Stimulated activated CD4-positive, alpha-beta T cell treated with anti-CD3 and anti-CD28 coated beads, Interleukin-4, amount 100 ng/mL, for 4 hours (primary cell): ENCODE results near the gene CTNNA3.

ENCODE experiments used
- DNase-seq, 2 experiments: peaks; one replicate each; pipeline ENCODE4 v3.0.0-alpha.2; 2020

Gene CTNNA3

GRCh38 chr10:67308912-67309311 lies 387.1 kb downstream of the CTNNA3 start:
- no peak for DNase-seq

- DNase-seq: no peak
Measured at GRCh38 chr10:67306588-67307205, 389.3 kb downstream of the CTNNA3 start.

- no peak for DNase-seq
Measured at GRCh38 chr10:67302701-67303100, 393.3 kb downstream of the CTNNA3 start.

GRCh38 chr10:67299761-67300160 lies 396.2 kb downstream of the CTNNA3 start:
- no peak for DNase-seq

- DNase-seq: no peak
Measured at GRCh38 chr10:67297637-67298181, 398.3 kb downstream of the CTNNA3 start.

GRCh38 chr10:67296926-67297325 lies 399.1 kb downstream of the CTNNA3 start:
- DNase-seq: no peak

- no peak for DNase-seq
Measured at GRCh38 chr10:67288688-67289410, 407.1 kb downstream of the CTNNA3 start.

GRCh38 chr10:67284589-67284988 lies 411.4 kb downstream of the CTNNA3 start:
- DNase-seq: no peak

- DNase-seq: no peak
Measured at GRCh38 chr10:67282871-67283270, 413.1 kb downstream of the CTNNA3 start.

GRCh38 chr10:67280405-67280804 lies 415.6 kb downstream of the CTNNA3 start:
- DNase-seq: no peak

GRCh38 chr10:67277402-67277801 lies 418.6 kb downstream of the CTNNA3 start:
- DNase-seq: no peak

GRCh38 chr10:67269828-67270227 lies 426.2 kb downstream of the CTNNA3 start:
- DNase-seq: no peak

GRCh38 chr10:67268146-67268545 lies 427.8 kb downstream of the CTNNA3 start:
- DNase-seq: no peak

- no peak for DNase-seq
Measured at GRCh38 chr10:67262675-67263074, 433.3 kb downstream of the CTNNA3 start.

- DNase-seq: no peak
Measured at GRCh38 chr10:67261300-67261797, 434.6 kb downstream of the CTNNA3 start.

- DNase-seq: no peak
Measured at GRCh38 chr10:67259319-67259929, 436.6 kb downstream of the CTNNA3 start.

GRCh38 chr10:67257427-67258144 lies 438.4 kb downstream of the CTNNA3 start:
- no peak for DNase-seq

- DNase-seq: no peak
Measured at GRCh38 chr10:67257018-67257417, 439.0 kb downstream of the CTNNA3 start.

GRCh38 chr10:67250686-67251085 lies 445.3 kb downstream of the CTNNA3 start:
- DNase-seq: no peak

GRCh38 chr10:67246066-67246555 lies 449.9 kb downstream of the CTNNA3 start:
- no peak for DNase-seq

- DNase-seq: no peak
Measured at GRCh38 chr10:67242528-67242927, 453.5 kb downstream of the CTNNA3 start.

GRCh38 chr10:67241451-67241850 lies 454.5 kb downstream of the CTNNA3 start:
- no peak for DNase-seq
